HepG2 (cell line): ENCODE data around the gene ABCC10. TPM values are rescaled to one million over a fixed set of nuclear protein-coding genes. Genes with fewer than 3 reads are reported as not detected.
A peak's percentile ranks its signal among the peaks of the same experiment; 100 is the strongest.

ENCODE experiments used
- EHMT2 ChIP-seq: fragments of 200-600 bp; sonication (generic); IDR thresholded peaks from 2 replicates; pipeline ENCODE4 v1.7.0; 2017; ENCODE audit warnings: antibody characterized with exemption, low read depth, low read length, borderline replicate concordance
- HDAC1 ChIP-seq: sonication (generic); formaldehyde crosslinking; IDR thresholded peaks from 2 replicates; pipeline ENCODE4 v1.5.1; 2020; ENCODE audit warnings: mild to moderate bottlenecking, missing genetic modification reagents
- HOXA7 ChIP-seq: sonication (generic); formaldehyde crosslinking; IDR thresholded peaks from 2 replicates; pipeline ENCODE4 v1.8.1; 2022; ENCODE audit warnings: mild to moderate bottlenecking, missing genetic modification reagents, moderate library complexity
- KAT7 ChIP-seq: IDR thresholded peaks from 2 replicates; pipeline ENCODE4 v1.6.1; 2018; ENCODE audit warnings: borderline replicate concordance, missing compliant biosample characterization
- KAT8 ChIP-seq: IDR thresholded peaks from 2 replicates; pipeline ENCODE4 v1.6.1; 2016; ENCODE audit warnings: missing genetic modification reagents, missing compliant biosample characterization
- NCOR1 ChIP-seq: fragments of 200-600 bp; sonication (generic); IDR thresholded peaks from 2 replicates; pipeline ENCODE4 v1.7.0; 2017; ENCODE audit warnings: antibody characterized with exemption, low read length, borderline replicate concordance
- PHB2 ChIP-seq: fragments of 450-650 bp; IDR thresholded peaks from 2 replicates; pipeline ENCODE4 v1.6.1; 2018; ENCODE audit not compliant: partially characterized antibody
- PRPF4 ChIP-seq: fragments of 200-400 bp; formaldehyde crosslinking; IDR thresholded peaks from 2 replicates; pipeline ENCODE4 v1.6.1; 2016; ENCODE audit warnings: low read length, low read depth; ENCODE audit not compliant: poor library complexity, severe bottlenecking
- SKI ChIP-seq: fragments of 450-650 bp; IDR thresholded peaks from one replicate; pipeline ENCODE4 v1.6.1; 2018; ENCODE audit warnings: mild to moderate bottlenecking; ENCODE audit not compliant: partially characterized antibody
- STAG1 ChIP-seq: sonication (generic); formaldehyde crosslinking; IDR thresholded peaks from 2 replicates; pipeline ENCODE4 v1.4.0; 2020; ENCODE audit warnings: missing genetic modification reagents
- THYN1 ChIP-seq: sonication (generic); formaldehyde crosslinking; IDR thresholded peaks from 2 replicates; pipeline ENCODE4 v1.8.1; 2023; ENCODE audit warnings: low read depth, mild to moderate bottlenecking, moderate library complexity, missing genetic modification reagents, borderline replicate concordance
- ZNF317 ChIP-seq: sonication (generic); formaldehyde crosslinking; IDR thresholded peaks from 2 replicates; pipeline ENCODE4 v1.5.0; 2020; ENCODE audit warnings: mild to moderate bottlenecking, missing genetic modification reagents
- ZNF547 ChIP-seq: sonication (generic); formaldehyde crosslinking; IDR thresholded peaks from 2 replicates; pipeline ENCODE4 v1.5.1; 2020; ENCODE audit warnings: mild to moderate bottlenecking, missing genetic modification reagents
- ZNF703 ChIP-seq: sonication (generic); formaldehyde crosslinking; IDR thresholded peaks from 2 replicates; pipeline ENCODE4 v1.5.1; 2020; ENCODE audit warnings: missing genetic modification reagents, mild to moderate bottlenecking, moderate library complexity, borderline replicate concordance
- polyA plus RNA-seq, 8 experiments: library from polyadenylated mRNA; depleted of rRNA in 3 of 8; stranded (reverse) in 7 of 8; unstranded in 1 of 8; fragments of >200 nt; fragmentation: Illumina TruSeq in 4 of 8; extraction: Trizol in 4 of 8; gene quantifications; 2 replicates each; pipeline versions ENCODE4 v1.2.1 to v1.2.3, GENCODE V29; 2011 to 2016; ENCODE audit warnings: low read depth in 4 of 8, missing spikeins in 1 of 8, mixed read lengths in 1 of 8; ENCODE audit not compliant: insufficient read depth in 1 of 8
- total RNA-seq, 5 experiments: library from RNA; depleted of rRNA; stranded (reverse); fragments of >200 nt; fragmentation: Illumina TruSeq; extraction: Trizol; gene quantifications; 2 replicates each; pipeline ENCODE4 v1.2.3, GENCODE V29; 2016; ENCODE audit warnings: low read depth in 1 of 5
- TF ChIP-seq, protein P1 (sequence below): IDR thresholded peaks from 2 replicates; pipeline ENCODE4 v1.6.1; 2016
- TF ChIP-seq, protein P2 (sequence below): sonication (generic); formaldehyde crosslinking; IDR thresholded peaks from 2 replicates; pipeline ENCODE4 v1.8.1; 2022; ENCODE audit warnings: mild to moderate bottlenecking, missing genetic modification reagents
- TF ChIP-seq, protein P3 (sequence below): sonication (generic); formaldehyde crosslinking; IDR thresholded peaks from 2 replicates; pipeline ENCODE4 v1.5.0; 2020; ENCODE audit warnings: mild to moderate bottlenecking, missing genetic modification reagents, borderline replicate concordance
- TF ChIP-seq, protein P4 (sequence below): sonication (generic); formaldehyde crosslinking; IDR thresholded peaks from 2 replicates; pipeline ENCODE4 v1.4.0; 2020; ENCODE audit warnings: mild to moderate bottlenecking, missing genetic modification reagents
- TF ChIP-seq, protein P5 (sequence below): sonication (generic); formaldehyde crosslinking; IDR thresholded peaks from 2 replicates; pipeline ENCODE4 v1.8.1; 2023; ENCODE audit warnings: mild to moderate bottlenecking, inconsistent platforms, moderate library complexity, missing genetic modification reagents, borderline replicate concordance
- TF ChIP-seq, protein P6 (sequence below): sonication (generic); formaldehyde crosslinking; IDR thresholded peaks from 2 replicates; pipeline ENCODE4 v1.8.0; 2022; ENCODE audit warnings: mild to moderate bottlenecking, missing genetic modification reagents, moderate library complexity

Gene ABCC10
- total and polyA plus RNA-seq, 2 of the 13 experiments (the other 11 are each of a cell fraction or from before 2014, with no cell fraction given), result 16.0 to 24.3 TPM

DNA sequence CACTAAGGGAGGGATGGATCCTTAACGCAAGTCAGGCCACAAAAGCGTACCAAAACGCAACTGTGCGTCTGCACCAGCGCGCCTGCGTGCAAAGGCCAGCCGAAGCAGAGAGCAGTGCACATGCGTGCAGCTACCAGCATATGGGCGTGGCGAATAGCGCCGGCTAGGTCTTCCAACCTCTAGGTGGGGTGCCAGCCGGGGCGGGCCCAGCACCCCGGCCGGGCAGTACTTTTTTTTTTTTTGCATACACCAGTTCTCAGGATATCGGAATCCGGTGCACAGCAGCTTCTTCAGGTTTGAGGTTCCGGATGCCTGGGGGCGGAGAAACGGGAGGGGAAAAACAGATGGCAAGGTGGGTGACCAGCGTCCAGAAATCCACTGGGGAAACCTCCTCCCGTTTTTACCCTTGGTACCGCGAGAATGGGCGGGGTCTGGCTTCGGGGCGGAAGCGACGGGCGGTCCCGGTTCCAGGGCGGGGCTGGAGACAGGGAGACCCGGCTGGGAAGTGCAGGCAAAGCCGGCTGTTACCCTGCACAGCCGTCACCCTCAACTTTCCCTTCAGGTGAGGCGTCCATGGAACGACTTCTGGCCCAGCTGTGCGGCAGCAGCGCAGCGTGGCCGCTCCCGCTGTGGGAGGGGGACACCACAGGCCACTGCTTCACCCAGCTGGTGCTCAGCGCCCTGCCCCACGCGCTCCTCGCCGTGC lies at the start of gene ABCC10 (continued):
- TF ChIP-seq STAG1 (CRISPR knock-in tag) (peak; percentile 16), HOXA7 (CRISPR knock-in tag) (no peak), KAT7 (CRISPR knock-in tag) (peak; percentile 84; the same call in 1 of the 2 replicates), ZNF317 (peak; percentile 93), NCOR1 (peak; percentile 77; the same call in 1 of the 2 replicates), KAT8 (CRISPR knock-in tag) (peak; percentile 93), ZNF547 (CRISPR knock-in tag) (peak; percentile 46), HDAC1 (peak; percentile 91), SKI (peak; percentile 37), THYN1 (no peak), ZNF703 (CRISPR knock-in tag) (no peak), PHB2 (no peak), EHMT2 (no peak), PRPF4 (no peak)
- TF ChIP-seq, protein P1, sequence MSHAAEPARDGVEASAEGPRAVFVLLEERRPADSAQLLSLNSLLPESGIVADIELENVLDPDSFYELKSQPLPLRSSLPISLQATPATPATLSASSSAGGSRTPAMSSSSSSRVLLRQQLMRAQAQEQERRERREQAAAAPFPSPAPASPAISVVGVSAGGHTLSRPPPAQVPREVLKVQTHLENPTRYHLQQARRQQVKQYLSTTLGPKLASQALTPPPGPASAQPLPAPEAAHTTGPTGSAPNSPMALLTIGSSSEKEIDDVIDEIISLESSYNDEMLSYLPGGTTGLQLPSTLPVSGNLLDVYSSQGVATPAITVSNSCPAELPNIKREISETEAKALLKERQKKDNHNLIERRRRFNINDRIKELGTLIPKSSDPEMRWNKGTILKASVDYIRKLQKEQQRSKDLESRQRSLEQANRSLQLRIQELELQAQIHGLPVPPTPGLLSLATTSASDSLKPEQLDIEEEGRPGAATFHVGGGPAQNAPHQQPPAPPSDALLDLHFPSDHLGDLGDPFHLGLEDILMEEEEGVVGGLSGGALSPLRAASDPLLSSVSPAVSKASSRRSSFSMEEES (CRISPR knock-in tag), result no peak
- TF ChIP-seq, protein P2, sequence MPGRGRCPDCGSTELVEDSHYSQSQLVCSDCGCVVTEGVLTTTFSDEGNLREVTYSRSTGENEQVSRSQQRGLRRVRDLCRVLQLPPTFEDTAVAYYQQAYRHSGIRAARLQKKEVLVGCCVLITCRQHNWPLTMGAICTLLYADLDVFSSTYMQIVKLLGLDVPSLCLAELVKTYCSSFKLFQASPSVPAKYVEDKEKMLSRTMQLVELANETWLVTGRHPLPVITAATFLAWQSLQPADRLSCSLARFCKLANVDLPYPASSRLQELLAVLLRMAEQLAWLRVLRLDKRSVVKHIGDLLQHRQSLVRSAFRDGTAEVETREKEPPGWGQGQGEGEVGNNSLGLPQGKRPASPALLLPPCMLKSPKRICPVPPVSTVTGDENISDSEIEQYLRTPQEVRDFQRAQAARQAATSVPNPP (CRISPR knock-in tag), result no peak
- TF ChIP-seq, protein P3, sequence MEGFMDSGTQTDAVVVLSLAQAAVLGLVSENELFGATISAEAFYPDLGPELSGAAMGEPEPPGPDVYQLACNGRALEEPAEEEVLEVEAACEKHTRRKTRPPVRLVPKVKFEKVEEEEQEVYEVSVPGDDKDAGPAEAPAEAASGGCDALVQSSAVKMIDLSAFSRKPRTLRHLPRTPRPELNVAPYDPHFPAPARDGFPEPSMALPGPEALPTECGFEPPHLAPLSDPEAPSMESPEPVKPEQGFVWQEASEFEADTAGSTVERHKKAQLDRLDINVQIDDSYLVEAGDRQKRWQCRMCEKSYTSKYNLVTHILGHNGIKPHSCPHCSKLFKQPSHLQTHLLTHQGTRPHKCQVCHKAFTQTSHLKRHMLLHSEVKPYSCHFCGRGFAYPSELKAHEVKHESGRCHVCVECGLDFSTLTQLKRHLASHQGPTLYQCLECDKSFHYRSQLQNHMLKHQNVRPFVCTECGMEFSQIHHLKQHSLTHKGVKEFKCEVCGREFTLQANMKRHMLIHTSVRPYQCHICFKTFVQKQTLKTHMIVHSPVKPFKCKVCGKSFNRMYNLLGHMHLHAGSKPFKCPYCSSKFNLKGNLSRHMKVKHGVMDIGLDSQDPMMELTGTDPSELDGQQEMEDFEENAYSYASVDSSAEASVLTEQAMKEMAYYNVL, result peak; percentile 95; the same call in 1 of the 2 replicates
- TF ChIP-seq, protein P4, sequence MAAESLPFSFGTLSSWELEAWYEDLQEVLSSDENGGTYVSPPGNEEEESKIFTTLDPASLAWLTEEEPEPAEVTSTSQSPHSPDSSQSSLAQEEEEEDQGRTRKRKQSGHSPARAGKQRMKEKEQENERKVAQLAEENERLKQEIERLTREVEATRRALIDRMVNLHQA (CRISPR knock-in tag), result 0 out of 2 replicates have a peak, but pooled peaks have one; percentile 50
- TF ChIP-seq, protein P5, sequence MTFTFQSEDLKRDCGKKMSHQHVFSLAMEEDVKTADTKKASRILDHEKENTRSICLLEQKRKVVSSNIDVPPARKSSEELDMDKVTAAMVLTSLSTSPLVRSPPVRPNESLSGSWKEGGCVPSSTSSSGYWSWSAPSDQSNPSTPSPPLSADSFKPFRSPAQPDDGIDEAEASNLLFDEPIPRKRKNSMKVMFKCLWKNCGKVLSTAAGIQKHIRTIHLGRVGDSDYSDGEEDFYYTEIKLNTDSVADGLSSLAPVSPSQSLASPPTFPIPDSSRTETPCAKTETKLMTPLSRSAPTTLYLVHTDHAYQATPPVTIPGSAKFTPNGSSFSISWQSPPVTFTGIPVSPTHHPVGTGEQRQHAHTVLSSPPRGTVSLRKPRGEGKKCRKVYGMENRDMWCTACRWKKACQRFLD, result peak; percentile 93
- TF ChIP-seq, protein P6, sequence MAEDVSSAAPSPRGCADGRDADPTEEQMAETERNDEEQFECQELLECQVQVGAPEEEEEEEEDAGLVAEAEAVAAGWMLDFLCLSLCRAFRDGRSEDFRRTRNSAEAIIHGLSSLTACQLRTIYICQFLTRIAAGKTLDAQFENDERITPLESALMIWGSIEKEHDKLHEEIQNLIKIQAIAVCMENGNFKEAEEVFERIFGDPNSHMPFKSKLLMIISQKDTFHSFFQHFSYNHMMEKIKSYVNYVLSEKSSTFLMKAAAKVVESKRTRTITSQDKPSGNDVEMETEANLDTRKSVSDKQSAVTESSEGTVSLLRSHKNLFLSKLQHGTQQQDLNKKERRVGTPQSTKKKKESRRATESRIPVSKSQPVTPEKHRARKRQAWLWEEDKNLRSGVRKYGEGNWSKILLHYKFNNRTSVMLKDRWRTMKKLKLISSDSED, result no peak
